Breast epithelium (tissue), 3 donors: Measurements from ENCODE around the gene SERPINE1.

Experiments
- CTCF ChIP-seq, 3 donors: fragments of 450-650 bp; IDR thresholded peaks; one replicate each; pipeline ENCODE4 v1.5.1; 2016 to 2017; ENCODE audit warnings: antibody characterized with exemption in 3 of 3, mild to moderate bottlenecking in 3 of 3, moderate library complexity in 3 of 3
- POLR2AphosphoS5 ChIP-seq, 3 donors: sonication (generic); formaldehyde crosslinking; IDR thresholded peaks; one replicate each; pipeline ENCODE4 v1.6.1; 2017; ENCODE audit warnings: antibody characterized with exemption in 3 of 3

GRCh38 chr7:101169838-101170551 lies 43.1 kb downstream of the SERPINE1 start:
- TF ChIP-seq POLR2AphosphoS5 (IDR thresholded peaks at IDR 0.05) (no peak), CTCF (IDR thresholded peaks at IDR 0.05) (peak; percentile 30 to 80 (median 74))
